ENCODE results near the gene FXYD5. TPM values are rescaled to one million over a fixed set of nuclear protein-coding genes. Genes with fewer than 3 reads are reported as not detected.
A peak's percentile ranks its signal among the peaks of the same experiment; 100 is the strongest.

Gene FXYD5
- total RNA-seq, 1 experiment from 2014 or later, result 33.6 TPM

GRCh38 chr19:35109395-35110112 is 45.0 kb upstream of the FXYD5 start:
- H3K9me3 ChIP-seq (ENCODE audit: control insufficient read depth, insufficient read depth, low read depth, low read length), result no peaks in the 10 kb centered on the region
- H3K4me3 ChIP-seq (ENCODE audit: low read depth in 2 of 2, low read length in 2 of 2), result no peak overlapping the region
- ChIA-PET CTCF (no interaction called here), POLR2A (no interaction called here)
- DNase-seq (ENCODE audit: low read depth, low spot score) (no peak), ATAC-seq (peak; percentile 19; the same call in 1 of the 2 replicates)
- no TSS peak for BruUV-seq (replicated peaks)
- H3K27ac ChIP-seq (ENCODE audit: low read length), result no peak overlapping the region
- no peaks in the 10 kb centered on the region for H3K36me3 ChIP-seq (ENCODE audit: control insufficient read depth, insufficient read depth, low read length)
- intact Hi-C loops (cut with micrococcal nuclease; ENCODE audit: unreplicated experiment), result no loop called here
- no peaks in the 10 kb centered on the region for H3K27me3 ChIP-seq (ENCODE audit: control insufficient read depth, insufficient read depth, low read length)
- no peak for TF ChIP-seq TCF7L2 (IDR thresholded peaks at IDR 0.05; ENCODE audit: low read depth, low read length)
- TF ChIP-seq SIN3A (IDR thresholded peaks at IDR 0.05; ENCODE audit: borderline replicate concordance, insufficient read depth, low read depth, low read length), result no peak
- TF ChIP-seq REST (IDR thresholded peaks at IDR 0.05; ENCODE audit: insufficient read depth in 1 of 2, low read depth in 2 of 2, low read length in 1 of 2), result no peak
- no peak for TF ChIP-seq POLR2AphosphoS5 (IDR thresholded peaks at IDR 0.05; ENCODE audit: low read depth, low read length)
- TF ChIP-seq CTCF (IDR thresholded peaks at IDR 0.05), result no peak
- in situ Hi-C loops (cut with HindIII; ENCODE audit: low pct_unique_long_range_greater_than_20kb, low sequenced_read_pairs), result no loop called here
- no peaks in the 10 kb centered on the region for H3K4me1 ChIP-seq (ENCODE audit: control insufficient read depth, insufficient read depth, low read length)

- ATAC-seq (no peak), DNase-seq (ENCODE audit: low read depth, low spot score) (no peak)
- CTCF ChIA-PET, result no interaction called here
- intact Hi-C loops (cut with micrococcal nuclease; ENCODE audit: unreplicated experiment), result no loop called here
- H3K36me3 ChIP-seq (ENCODE audit: control insufficient read depth, insufficient read depth, low read length), result no peaks in the 10 kb centered on the region
- TF ChIP-seq SIN3A (IDR thresholded peaks at IDR 0.05; ENCODE audit: borderline replicate concordance, insufficient read depth, low read depth, low read length), result no peak
- no peak overlapping the region for H3K27ac ChIP-seq (ENCODE audit: low read length)
- in situ Hi-C loops (cut with HindIII; ENCODE audit: low pct_unique_long_range_greater_than_20kb, low sequenced_read_pairs), result no loop called here
- H3K4me1 ChIP-seq (ENCODE audit: control insufficient read depth, insufficient read depth, low read length), result no peaks in the 10 kb centered on the region
- POLR2A ChIA-PET, result no interaction called here
- no peaks in the 10 kb centered on the region for H3K27me3 ChIP-seq (ENCODE audit: control insufficient read depth, insufficient read depth, low read length)
- no TSS peak for BruUV-seq (replicated peaks)
- H3K9me3 ChIP-seq (ENCODE audit: control insufficient read depth, insufficient read depth, low read depth, low read length), result no peaks in the 10 kb centered on the region
- no peak overlapping the region for H3K4me3 ChIP-seq (ENCODE audit: low read depth in 2 of 2, low read length in 2 of 2)
These were observed 43.6 kb upstream of the FXYD5 start for GRCh38 chr19:35110974-35111373.

- intact Hi-C loops (cut with micrococcal nuclease; ENCODE audit: unreplicated experiment), result no loop called here
- H3K27ac ChIP-seq (ENCODE audit: low read length), result no peak overlapping the region
- ATAC-seq, result no peak
- no TSS peak for BruUV-seq (replicated peaks)
- TF ChIP-seq REST (IDR thresholded peaks at IDR 0.05; ENCODE audit: insufficient read depth in 1 of 2, low read depth in 2 of 2, low read length in 1 of 2) (no peak), SIN3A (IDR thresholded peaks at IDR 0.05; ENCODE audit: borderline replicate concordance, insufficient read depth, low read depth, low read length) (no peak), TCF7L2 (IDR thresholded peaks at IDR 0.05; ENCODE audit: low read depth, low read length) (no peak), CTCF (IDR thresholded peaks at IDR 0.05) (no peak), POLR2AphosphoS5 (IDR thresholded peaks at IDR 0.05; ENCODE audit: low read depth, low read length) (no peak)
- DNase-seq (ENCODE audit: low read depth, low spot score), result no peak
- ChIA-PET CTCF (no interaction called here), POLR2A (no interaction called here)
- no peaks in the 10 kb centered on the region for H3K9me3 ChIP-seq (ENCODE audit: control insufficient read depth, insufficient read depth, low read depth, low read length)
- in situ Hi-C loops (cut with HindIII; ENCODE audit: low pct_unique_long_range_greater_than_20kb, low sequenced_read_pairs), result no loop called here
- H3K27me3 ChIP-seq (ENCODE audit: control insufficient read depth, insufficient read depth, low read length), result 0 out of 2 replicates have a peak, but pooled peaks cover 2% of the 10 kb centered on the region
- no peaks in the 10 kb centered on the region for H3K36me3 ChIP-seq (ENCODE audit: control insufficient read depth, insufficient read depth, low read length)
- H3K4me1 ChIP-seq (ENCODE audit: control insufficient read depth, insufficient read depth, low read length), result no peaks in the 10 kb centered on the region
- no peak overlapping the region for H3K4me3 ChIP-seq (ENCODE audit: low read depth in 2 of 2, low read length in 2 of 2)
These were observed 41.4 kb upstream of the FXYD5 start for GRCh38 chr19:35112995-35113688.
